Tongue (tissue), 2 donors: ENCODE results near the gene OR4D9. TPM values are rescaled to one million over a fixed set of nuclear protein-coding genes. Genes with fewer than 3 reads are reported as not detected.
"Not testable (repeated sequence)": the region's sequence is repeated elsewhere in the genome, so short reads cannot be mapped to it uniquely, and the experiment has no call there.

Experiments used
- DNase-seq: peaks from one replicate; pipeline ENCODE4 v3.0.0-alpha.2; 2015
- total RNA-seq: library from RNA; depleted of rRNA; stranded (reverse); fragments of >200 nt; gene quantifications from one replicate; pipeline ENCODE4 v1.2.3, GENCODE V29; 2014

The OR4D9 gene
- not detected for total RNA-seq

GRCh38 chr11:59510941-59511589 is at the start of gene OR4D9:
Gene OR4D9 (plus strand): TSS chr11:59511539. CDS start chr11:59514913, 3,374 bp downstream.
- no peak for DNase-seq

- DNase-seq: peak; percentile 58
Measured at GRCh38 chr11:59463190-59463641, 48.1 kb upstream of the OR4D9 start.

- no peak for DNase-seq
Measured at GRCh38 chr11:59473015-59473414, 38.3 kb upstream of the OR4D9 start, which contains the start of gene OR4D10. Gene OR4D10 (plus strand): TSS chr11:59473315. CDS start chr11:59477430, 4,115 bp downstream.

- DNase-seq: no peak
Measured at GRCh38 chr11:59475176-59475575, 36.2 kb upstream of the OR4D9 start.

GRCh38 chr11:59479906-59480305 is 31.4 kb upstream of the OR4D9 start:
- DNase-seq: no peak

GRCh38 chr11:59480359-59480758 is 31.0 kb upstream of the OR4D9 start:
- DNase-seq: no peak

- no peak for DNase-seq
Measured at GRCh38 chr11:59501931-59502330, 9.4 kb upstream of the OR4D9 start.

GRCh38 chr11:59503276-59503675 is 8.1 kb upstream of the OR4D9 start, which contains the start of gene OR4D11:
Gene OR4D11 (plus strand): TSS chr11:59503576. CDS start chr11:59503576, 0 bp downstream.
- no peak for DNase-seq

GRCh38 chr11:59511675-59512074 is 336 bp downstream of the OR4D9 start:
- no peak for DNase-seq

- not testable (repeated sequence) for DNase-seq
Measured at GRCh38 chr11:59520139-59520538, 8.8 kb downstream of the OR4D9 start.

- DNase-seq: no peak
Measured at GRCh38 chr11:59520741-59521140, 9.4 kb downstream of the OR4D9 start.

- DNase-seq: no peak
Measured at GRCh38 chr11:59523541-59523940, 12.2 kb downstream of the OR4D9 start.

- no peak for DNase-seq
Measured at GRCh38 chr11:59528711-59529110, 17.4 kb downstream of the OR4D9 start.

- no peak for DNase-seq
Measured at GRCh38 chr11:59532620-59533019, 21.3 kb downstream of the OR4D9 start.

- DNase-seq: no peak
Measured at GRCh38 chr11:59534676-59535075, 23.3 kb downstream of the OR4D9 start.

GRCh38 chr11:59542142-59542810 is 30.9 kb downstream of the OR4D9 start:
- no peak for DNase-seq

GRCh38 chr11:59543713-59544112 is 32.4 kb downstream of the OR4D9 start:
- not testable (repeated sequence) for DNase-seq

GRCh38 chr11:59544869-59545178 is 33.5 kb downstream of the OR4D9 start:
- no peak for DNase-seq

- DNase-seq: no peak
Measured at GRCh38 chr11:59545179-59546020, 34.1 kb downstream of the OR4D9 start.

GRCh38 chr11:59547605-59548308 is 36.4 kb downstream of the OR4D9 start:
- DNase-seq: not testable (repeated sequence)

- no peak for DNase-seq
Measured at GRCh38 chr11:59548309-59548656, 36.9 kb downstream of the OR4D9 start.

GRCh38 chr11:59550368-59550841 is 39.1 kb downstream of the OR4D9 start:
- peak; percentile 96 for DNase-seq
